ENCODE data around the gene LRRC75B.
"Not testable (repeated sequence)": the region's sequence is repeated elsewhere in the genome, so short reads cannot be mapped to it uniquely, and the experiment has no call there.

DNA sequence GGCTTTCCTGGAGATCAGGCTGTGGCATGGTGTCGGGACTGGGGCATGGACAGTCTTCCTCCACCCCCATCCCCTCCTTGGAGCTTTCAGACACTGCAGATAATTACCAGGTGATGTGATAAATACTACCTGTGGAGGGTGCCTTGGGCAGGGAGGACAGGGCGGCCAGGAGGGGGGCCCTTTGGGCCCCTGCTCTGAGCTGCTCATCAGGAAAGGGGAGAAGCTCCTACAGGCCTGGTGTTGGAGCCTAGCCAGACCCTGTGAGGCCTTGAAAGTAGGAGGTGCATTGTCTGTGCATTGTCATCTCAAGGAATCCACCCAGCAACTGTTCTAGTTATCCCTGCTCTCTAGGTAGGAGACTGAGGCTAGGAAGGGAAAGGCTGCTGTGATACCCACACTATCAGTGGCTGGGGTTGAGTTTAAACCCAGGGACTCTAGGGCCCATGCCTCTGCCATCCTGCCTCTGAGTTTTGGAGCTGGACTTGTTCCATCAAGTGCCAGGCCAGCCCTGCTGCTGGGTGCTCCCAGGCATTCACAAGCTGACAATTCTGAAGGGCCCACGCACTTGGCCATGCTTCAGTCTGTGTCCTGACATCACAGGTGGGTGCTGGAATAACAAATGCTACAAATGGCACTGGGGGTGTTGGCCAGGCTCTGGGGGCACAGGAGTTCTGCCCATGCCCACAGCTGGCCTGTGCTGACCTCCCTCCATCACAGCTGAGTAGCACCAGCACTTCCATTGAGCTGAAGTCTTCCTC, 7.3 kb upstream of the LRRC75B start:
- TF ChIP-seq, protein P1, sequence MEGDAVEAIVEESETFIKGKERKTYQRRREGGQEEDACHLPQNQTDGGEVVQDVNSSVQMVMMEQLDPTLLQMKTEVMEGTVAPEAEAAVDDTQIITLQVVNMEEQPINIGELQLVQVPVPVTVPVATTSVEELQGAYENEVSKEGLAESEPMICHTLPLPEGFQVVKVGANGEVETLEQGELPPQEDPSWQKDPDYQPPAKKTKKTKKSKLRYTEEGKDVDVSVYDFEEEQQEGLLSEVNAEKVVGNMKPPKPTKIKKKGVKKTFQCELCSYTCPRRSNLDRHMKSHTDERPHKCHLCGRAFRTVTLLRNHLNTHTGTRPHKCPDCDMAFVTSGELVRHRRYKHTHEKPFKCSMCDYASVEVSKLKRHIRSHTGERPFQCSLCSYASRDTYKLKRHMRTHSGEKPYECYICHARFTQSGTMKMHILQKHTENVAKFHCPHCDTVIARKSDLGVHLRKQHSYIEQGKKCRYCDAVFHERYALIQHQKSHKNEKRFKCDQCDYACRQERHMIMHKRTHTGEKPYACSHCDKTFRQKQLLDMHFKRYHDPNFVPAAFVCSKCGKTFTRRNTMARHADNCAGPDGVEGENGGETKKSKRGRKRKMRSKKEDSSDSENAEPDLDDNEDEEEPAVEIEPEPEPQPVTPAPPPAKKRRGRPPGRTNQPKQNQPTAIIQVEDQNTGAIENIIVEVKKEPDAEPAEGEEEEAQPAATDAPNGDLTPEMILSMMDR (conservative IDR thresholded peaks at IDR 0.05) = not testable (repeated sequence)
- not testable (repeated sequence) for TF ChIP-seq EZH2 (IDR thresholded peaks at IDR 0.05; ENCODE audit: low read depth)
